ENCODE measurements around the gene UBE2H. TPM values are rescaled to one million over a fixed set of nuclear protein-coding genes. Genes with fewer than 3 reads are reported as not detected.

The UBE2H gene
- total and polyA plus RNA-seq, 10 donors, result 13.5 to 98.0 (median 65.5) TPM

DNA sequence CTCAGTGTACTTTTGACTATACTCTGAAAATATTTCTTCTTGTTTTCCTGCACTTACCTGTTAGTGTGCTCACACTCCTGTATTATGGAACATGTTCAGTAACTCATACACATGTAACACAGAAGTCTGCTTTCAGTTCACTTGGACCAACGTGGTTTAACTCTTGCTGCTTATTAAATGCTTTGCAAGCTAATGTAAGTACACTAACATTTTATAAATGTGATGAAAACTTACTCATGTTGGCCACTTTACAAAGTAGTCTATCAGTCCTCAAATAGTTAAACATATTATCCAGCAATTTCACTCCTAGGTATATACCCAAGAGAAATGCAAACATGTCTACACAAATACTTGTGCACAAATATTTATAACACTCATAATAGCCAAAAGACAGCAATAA lies 98.4 kb downstream of the UBE2H start:
- no peak for TF ChIP-seq POLR2AphosphoS5 (IDR thresholded peaks at IDR 0.05)
- no peak for TF ChIP-seq POLR2A (IDR thresholded peaks at IDR 0.05)
- TF ChIP-seq, protein P1, sequence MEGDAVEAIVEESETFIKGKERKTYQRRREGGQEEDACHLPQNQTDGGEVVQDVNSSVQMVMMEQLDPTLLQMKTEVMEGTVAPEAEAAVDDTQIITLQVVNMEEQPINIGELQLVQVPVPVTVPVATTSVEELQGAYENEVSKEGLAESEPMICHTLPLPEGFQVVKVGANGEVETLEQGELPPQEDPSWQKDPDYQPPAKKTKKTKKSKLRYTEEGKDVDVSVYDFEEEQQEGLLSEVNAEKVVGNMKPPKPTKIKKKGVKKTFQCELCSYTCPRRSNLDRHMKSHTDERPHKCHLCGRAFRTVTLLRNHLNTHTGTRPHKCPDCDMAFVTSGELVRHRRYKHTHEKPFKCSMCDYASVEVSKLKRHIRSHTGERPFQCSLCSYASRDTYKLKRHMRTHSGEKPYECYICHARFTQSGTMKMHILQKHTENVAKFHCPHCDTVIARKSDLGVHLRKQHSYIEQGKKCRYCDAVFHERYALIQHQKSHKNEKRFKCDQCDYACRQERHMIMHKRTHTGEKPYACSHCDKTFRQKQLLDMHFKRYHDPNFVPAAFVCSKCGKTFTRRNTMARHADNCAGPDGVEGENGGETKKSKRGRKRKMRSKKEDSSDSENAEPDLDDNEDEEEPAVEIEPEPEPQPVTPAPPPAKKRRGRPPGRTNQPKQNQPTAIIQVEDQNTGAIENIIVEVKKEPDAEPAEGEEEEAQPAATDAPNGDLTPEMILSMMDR (IDR thresholded peaks at IDR 0.05 in 8 of 11, conservative IDR thresholded peaks at IDR 0.05 in 3 of 11), result no peak
- H3K4me3 ChIP-seq, result no peak overlapping the region
- peaks cover 0 to 26% (median 3%) of the 10 kb centered on the region in 6 donors for H3K36me3 ChIP-seq
- H3K9me3 ChIP-seq, result no peaks in the 10 kb centered on the region
- intact Hi-C loops (cut with DNase I; ENCODE audit: low total_unique reads), result no loop called here
- peak overlapping the region in 3 of 8 donors; percentile 66 to 75 (median 68) for H3K27ac ChIP-seq
- WGBS, 5 donors, result 57 to 78% (median 61%) methylated on average over 1 of the region's 1 CpG
- no peak for DNase-seq
- no peaks in the 10 kb centered on the region for H3K27me3 ChIP-seq (replicated peaks in 1 of 7)
- peaks cover 12 to 87% (median 42%) of the 10 kb centered on the region in 6 donors for H3K4me1 ChIP-seq

DNA sequence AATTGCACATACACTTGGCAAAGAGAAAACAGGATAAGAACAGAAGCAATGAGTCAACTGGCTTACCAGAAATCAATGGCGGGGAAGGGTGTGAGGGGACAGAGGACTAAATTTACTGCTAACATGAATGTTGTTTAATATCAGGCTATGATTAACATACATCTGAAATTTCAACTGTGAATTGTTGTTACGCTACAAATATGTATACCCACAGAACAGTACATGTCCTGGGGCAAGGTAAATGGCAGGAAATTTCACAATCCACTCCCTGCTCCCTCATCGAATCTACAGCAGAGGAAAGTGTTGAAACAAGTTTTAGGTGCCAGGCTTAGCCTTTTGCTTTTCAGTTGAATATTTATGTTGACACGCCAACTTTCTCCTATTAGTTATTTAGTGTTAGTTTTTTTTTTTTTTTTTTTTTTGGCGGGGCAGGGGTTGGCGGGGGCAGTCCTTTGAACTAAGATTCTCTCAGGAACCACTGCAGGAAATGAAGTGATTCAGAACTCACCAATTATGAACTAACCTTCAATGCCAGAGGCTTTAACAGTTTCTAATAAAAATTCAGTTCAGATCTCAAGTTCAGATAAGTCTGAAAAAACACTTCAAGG lies 99.0 kb downstream of the UBE2H start:
- Histone ChIP-seq H3K27me3 (replicated peaks in 1 of 7) (no peaks in the 10 kb centered on the region), H3K36me3 (peaks cover 0 to 26% (median 3%) of the 10 kb centered on the region in 6 donors), H3K4me3 (no peak overlapping the region), H3K4me1 (peaks cover 6 to 80% (median 35%) of the 10 kb centered on the region in 6 donors), H3K27ac (peak overlapping the region in 4 of 8 donors; percentile 24 to 75 (median 67)), H3K9me3 (no peaks in the 10 kb centered on the region)
- no peak for TF ChIP-seq POLR2A (IDR thresholded peaks at IDR 0.05)
- TF ChIP-seq POLR2AphosphoS5 (IDR thresholded peaks at IDR 0.05), result no peak
- TF ChIP-seq, protein P1 (IDR thresholded peaks at IDR 0.05 in 8 of 11, conservative IDR thresholded peaks at IDR 0.05 in 3 of 11), result no peak
- intact Hi-C loops (cut with DNase I; ENCODE audit: low total_unique reads), result no loop called here
- 37 to 66% (median 49%) methylated on average over 6 of the region's 6 CpGs for WGBS, 5 donors
- no peak for DNase-seq

DNA sequence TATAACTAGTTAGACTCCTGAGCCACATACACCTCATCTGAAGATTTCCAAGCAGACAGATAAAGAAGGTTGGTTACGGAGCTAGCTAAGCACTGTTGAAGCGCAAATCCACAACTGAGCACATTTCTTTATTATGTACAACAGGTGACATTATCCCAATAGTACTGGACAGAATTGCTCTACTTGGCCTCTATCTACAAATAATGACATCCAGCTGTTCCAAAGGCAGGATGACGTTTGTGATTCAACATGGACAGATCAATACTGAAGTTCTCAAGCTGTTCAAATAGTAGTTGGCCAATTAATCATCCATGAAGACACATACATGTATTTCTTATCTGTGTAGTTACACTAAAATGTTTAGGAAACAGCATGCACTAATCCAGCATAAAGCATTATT lies 101.0 kb downstream of the UBE2H start:
- Histone ChIP-seq H3K4me3 (no peak overlapping the region), H3K27ac (no peak overlapping the region), H3K4me1 (peaks cover 0 to 76% (median 30%) of the 10 kb centered on the region in 6 donors), H3K27me3 (replicated peaks in 1 of 7) (no peaks in the 10 kb centered on the region), H3K36me3 (peaks cover 0 to 23% (median 3%) of the 10 kb centered on the region in 6 donors), H3K9me3 (no peaks in the 10 kb centered on the region)
- TF ChIP-seq, protein P1 (IDR thresholded peaks at IDR 0.05 in 8 of 11, conservative IDR thresholded peaks at IDR 0.05 in 3 of 11), result no peak
- TF ChIP-seq POLR2A (IDR thresholded peaks at IDR 0.05), result no peak
- TF ChIP-seq POLR2AphosphoS5 (IDR thresholded peaks at IDR 0.05), result no peak
- intact Hi-C loops (cut with DNase I; ENCODE audit: low total_unique reads), result no loop called here
- DNase-seq, result no peak
- WGBS, 5 donors, result 93 to 96% (median 95%) methylated on average over 3 of the region's 3 CpGs

DNA sequence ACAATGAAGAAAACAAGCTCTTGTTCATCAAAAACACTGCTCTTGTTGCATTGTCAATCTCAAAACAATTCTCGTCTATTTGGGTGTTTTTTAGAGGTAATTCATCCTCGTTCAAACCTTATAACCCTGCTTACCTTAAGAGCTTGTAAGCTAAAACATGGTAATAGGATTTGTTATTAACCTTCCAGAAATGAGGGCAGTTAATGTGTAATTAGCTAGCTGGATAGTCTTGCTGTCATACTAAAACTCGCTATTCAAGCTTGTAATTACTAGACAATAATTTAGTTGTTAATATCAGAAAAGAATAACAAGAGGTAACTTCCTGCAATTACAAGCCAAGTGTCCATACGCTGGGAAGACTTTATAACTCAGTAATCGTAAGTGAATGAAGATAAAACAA lies 101.6 kb downstream of the UBE2H start:
- 82 to 87% (median 86%) methylated on average over 5 of the region's 5 CpGs for WGBS, 5 donors
- no peak for DNase-seq
- TF ChIP-seq POLR2AphosphoS5 (IDR thresholded peaks at IDR 0.05) (no peak), POLR2A (IDR thresholded peaks at IDR 0.05) (no peak)
- TF ChIP-seq, protein P1 (IDR thresholded peaks at IDR 0.05 in 8 of 11, conservative IDR thresholded peaks at IDR 0.05 in 3 of 11), result no peak
- Histone ChIP-seq H3K4me3 (no peak overlapping the region), H3K4me1 (peaks cover 0 to 76% (median 36%) of the 10 kb centered on the region in 6 donors), H3K27me3 (replicated peaks in 1 of 7) (no peaks in the 10 kb centered on the region), H3K36me3 (peaks cover 0 to 16% (median 3%) of the 10 kb centered on the region in 6 donors), H3K27ac (no peak overlapping the region), H3K9me3 (no peaks in the 10 kb centered on the region)
- intact Hi-C loops (cut with DNase I; ENCODE audit: low total_unique reads), result no loop called here

All from spleen (tissue), 11 donors.